Right cardiac atrium (tissue), 5 donors: ENCODE data around the gene P2RY13. TPM values are rescaled to one million over a fixed set of nuclear protein-coding genes. Genes with fewer than 3 reads are reported as not detected.

Experiments
- ATAC-seq, 2 donors: fragments of 200-7000 bp; cut with Tn5 transposase; one replicate each; pipeline versions ENCODE4 v1.8.0 to v1.9.1; 2020; ENCODE audit warnings: moderate library complexity in 2 of 2, mild to moderate bottlenecking in 1 of 2
- DNase-seq, 3 donors: peaks; one replicate each; pipeline ENCODE4 v3.0.0-alpha.2; 2020
- H3K27ac ChIP-seq: one replicate; pipeline ENCODE4 v1.5.1; 2013; ENCODE audit warnings: mild to moderate bottlenecking, low read length, control low read depth, moderate library complexity
- H3K27me3 ChIP-seq: one replicate; pipeline ENCODE4 v1.6.1; 2013; ENCODE audit not compliant: control insufficient read depth, insufficient read depth
- H3K4me1 ChIP-seq: one replicate; pipeline ENCODE4 v1.6.1; 2013; ENCODE audit warnings: low read length; ENCODE audit not compliant: control insufficient read depth, insufficient read depth
- H3K4me3 ChIP-seq: one replicate; pipeline ENCODE4 v1.5.1; 2013; ENCODE audit warnings: low read length, control low read depth
- H3K9me3 ChIP-seq: one replicate; pipeline ENCODE4 v1.6.1; 2013; ENCODE audit warnings: low read length; ENCODE audit not compliant: control insufficient read depth
- WGBS: extraction: QIAGEN DNeasy Blood & Tissue Kit; methylation state at CpG from one replicate; pipeline ENCODE4 v1.1.7; 2013; 5-methylcytosine and 5-hydroxymethylcytosine counted together
- intact Hi-C, 4 donors: fragments of 100-400 bp; cut with DNase I; formaldehyde crosslinking; loops; one replicate each; pipeline versions ENCODE4 v1.11.0 to v1.14.0; 2022 to 2023
- long read RNA-seq, 4 donors: library from polyadenylated mRNA; unstranded; transcript quantifications; one replicate each; pipeline ENCODE4 v2.0.0, GENCODE V29; 2020 to 2021
- polyA plus RNA-seq: library from polyadenylated mRNA; stranded (reverse); fragments of 200-250 nt; gene quantifications from one replicate; pipeline ENCODE4 v1.2.3, GENCODE V29; 2013
- total RNA-seq, 4 donors: library from RNA; stranded (reverse); fragmentation: NEBNext Ultra II Directional; extraction: Animal tissue kit (Norgen Biotek cat#: 25700); gene quantifications; one replicate each; pipeline ENCODE4 v1.2.1, GENCODE V29; 2021
- donor health status: healthy with polysubstance abuse.
- donor health status: DM: no; HTN: yes; CAD: no.
- donor health status: DM: no; HTN: no; CAD: no.
- donor health status: DM: no; HTN: yes; CAD: no; lungs with severe emphysema.
- donor health status: DM: yes; HTN: yes; CAD: no.

The P2RY13 gene
- total RNA-seq (1 to 10 TPM; 1.2 to 2.1 (median 1.5) TPM), polyA plus RNA-seq (0.29 TPM)
- long read RNA-seq, donor 1 = 0 reads
- long read RNA-seq, donor 2 = 0 reads
- long read RNA-seq, donor 3 = 0 reads
- long read RNA-seq, donor 4 = 0 reads

- intact Hi-C loops = no loop called here
- 88% methylated on average over 1 of the region's 1 CpG for WGBS
- peak within 1 kb of the TSS; percentile 27 for H3K4me3 ChIP-seq
- no peaks in the 10 kb centered on the region for H3K9me3 ChIP-seq
- H3K4me1 ChIP-seq = no peaks in the 10 kb centered on the region
- no peaks in the 10 kb centered on the region for H3K27me3 ChIP-seq
- peak within 1 kb of the TSS; percentile 52 for H3K27ac ChIP-seq
- ATAC-seq (no peak), DNase-seq (no peak)
Observed at GRCh38 chr3:151329363-151329762, at the start of gene P2RY13. Gene P2RY13 (minus strand): TSS chr3:151329549. CDS start chr3:151329528, 21 bp downstream.

- 90% methylated on average over 8 of the region's 8 CpGs for WGBS
- no peaks in the 10 kb centered on the region for H3K27me3 ChIP-seq
- no peak overlapping the region for H3K27ac ChIP-seq
- no peak overlapping the region for H3K4me3 ChIP-seq
- no peaks in the 10 kb centered on the region for H3K9me3 ChIP-seq
- intact Hi-C loops = loop anchor here in 1 of 4 donors (5.0 kb wide), 1 partner anchor 459 kb away; no protein-coding TSS in a partner anchor
- no peaks in the 10 kb centered on the region for H3K4me1 ChIP-seq
- DNase-seq (no peak), ATAC-seq (no peak)
Observed at GRCh38 chr3:151377768-151378385, 48.5 kb upstream of the P2RY13 start.

GRCh38 chr3:151372063-151372820, 42.9 kb upstream of the P2RY13 start:
- intact Hi-C loops = no loop called here
- Histone ChIP-seq H3K4me3 (no peak overlapping the region), H3K9me3 (no peaks in the 10 kb centered on the region), H3K4me1 (no peaks in the 10 kb centered on the region), H3K27ac (no peak overlapping the region), H3K27me3 (no peaks in the 10 kb centered on the region)
- DNase-seq = no peak
- ATAC-seq = no peak
- WGBS = 80% methylated on average over 4 of the region's 4 CpGs

- H3K4me3 ChIP-seq = no peak overlapping the region
- H3K4me1 ChIP-seq = no peaks in the 10 kb centered on the region
- intact Hi-C loops = no loop called here
- H3K27ac ChIP-seq = no peak overlapping the region
- DNase-seq (no peak), ATAC-seq (no peak)
- no peaks in the 10 kb centered on the region for H3K27me3 ChIP-seq
- H3K9me3 ChIP-seq = no peaks in the 10 kb centered on the region
Observed at GRCh38 chr3:151371526-151371925, 42.2 kb upstream of the P2RY13 start.

- Histone ChIP-seq H3K4me3 (no peak overlapping the region), H3K4me1 (no peaks in the 10 kb centered on the region), H3K27ac (no peak overlapping the region), H3K27me3 (no peaks in the 10 kb centered on the region), H3K9me3 (no peaks in the 10 kb centered on the region)
- intact Hi-C loops = no loop called here
- ATAC-seq (no peak), DNase-seq (no peak)
- 84% methylated on average over 5 of the region's 5 CpGs for WGBS
Observed at GRCh38 chr3:151367448-151367847, 38.1 kb upstream of the P2RY13 start.

- no peaks in the 10 kb centered on the region for H3K9me3 ChIP-seq
- intact Hi-C loops = no loop called here
- no peak overlapping the region for H3K27ac ChIP-seq
- H3K4me1 ChIP-seq = no peaks in the 10 kb centered on the region
- no peak overlapping the region for H3K4me3 ChIP-seq
- DNase-seq (no peak), ATAC-seq (no peak)
- no peaks in the 10 kb centered on the region for H3K27me3 ChIP-seq
- WGBS = 84% methylated on average over 3 of the region's 3 CpGs
Observed at GRCh38 chr3:151366993-151367392, 37.6 kb upstream of the P2RY13 start.

- intact Hi-C loops = no loop called here
- no peaks in the 10 kb centered on the region for H3K27me3 ChIP-seq
- no peaks in the 10 kb centered on the region for H3K9me3 ChIP-seq
- no peak overlapping the region for H3K4me3 ChIP-seq
- peak in 1 of 2 donors; percentile 31 for ATAC-seq
- WGBS = 59% methylated on average over 3 of the region's 3 CpGs
- DNase-seq = peak in 1 of 3 donors; percentile 27
- no peaks in the 10 kb centered on the region for H3K4me1 ChIP-seq
- H3K27ac ChIP-seq = no peak overlapping the region
Observed at GRCh38 chr3:151362751-151363174, 33.4 kb upstream of the P2RY13 start.

GRCh38 chr3:151357463-151357850, 28.1 kb upstream of the P2RY13 start:
- Histone ChIP-seq H3K4me3 (no peak overlapping the region), H3K27me3 (no peaks in the 10 kb centered on the region), H3K4me1 (peaks cover 1% of the 10 kb centered on the region), H3K27ac (no peak overlapping the region), H3K9me3 (no peaks in the 10 kb centered on the region)
- intact Hi-C loops = no loop called here
- DNase-seq = no peak
- WGBS = 68% methylated on average over 2 of the region's 2 CpGs
- no peak for ATAC-seq

- Histone ChIP-seq H3K27me3 (no peaks in the 10 kb centered on the region), H3K4me3 (no peak overlapping the region), H3K9me3 (no peaks in the 10 kb centered on the region), H3K4me1 (peaks cover 1% of the 10 kb centered on the region), H3K27ac (no peak overlapping the region)
- ATAC-seq (peak in 1 of 2 donors; percentile 48), DNase-seq (no peak)
- intact Hi-C loops = no loop called here
- WGBS = 26% methylated on average over 2 of the region's 2 CpGs
Observed at GRCh38 chr3:151356794-151357462, 27.6 kb upstream of the P2RY13 start.

GRCh38 chr3:151351648-151352047, 22.3 kb upstream of the P2RY13 start:
- no peaks in the 10 kb centered on the region for H3K27me3 ChIP-seq
- ATAC-seq = no peak
- no peak for DNase-seq
- no peak overlapping the region for H3K4me3 ChIP-seq
- 83% methylated on average over 4 of the region's 4 CpGs for WGBS
- intact Hi-C loops = no loop called here
- no peaks in the 10 kb centered on the region for H3K9me3 ChIP-seq
- no peaks in the 10 kb centered on the region for H3K4me1 ChIP-seq
- no peak overlapping the region for H3K27ac ChIP-seq

GRCh38 chr3:151351219-151351618, 21.9 kb upstream of the P2RY13 start:
- intact Hi-C loops = no loop called here
- H3K27ac ChIP-seq = no peak overlapping the region
- no peaks in the 10 kb centered on the region for H3K9me3 ChIP-seq
- H3K4me3 ChIP-seq = no peak overlapping the region
- DNase-seq = no peak
- H3K4me1 ChIP-seq = peaks cover 3% of the 10 kb centered on the region
- no peak for ATAC-seq
- 88% methylated on average over 1 of the region's 1 CpG for WGBS
- no peaks in the 10 kb centered on the region for H3K27me3 ChIP-seq
